Ascending aorta (tissue), 2 donors: ENCODE data around the gene ANKRD45. TPM values are rescaled to one million over a fixed set of nuclear protein-coding genes. Genes with fewer than 3 reads are reported as not detected.
"Not testable (repeated sequence)": the region's sequence is repeated elsewhere in the genome, so short reads cannot be mapped to it uniquely, and the experiment has no call there.

Source experiments
- DNase-seq, 2 donors: peaks; one replicate each; pipeline ENCODE4 v3.0.0-alpha.2; 2019; ENCODE audit warnings: low spot score in 2 of 2
- H3K27ac ChIP-seq, 2 donors: fragments of 200-600 bp; sonication (generic); one replicate each; pipeline ENCODE4 v1.5.1; 2016 to 2017; ENCODE audit warnings: mild to moderate bottlenecking in 1 of 2
- H3K27me3 ChIP-seq: fragments of 200-600 bp; sonication (generic); one replicate; pipeline ENCODE4 v1.5.1; 2017
- H3K36me3 ChIP-seq, 2 donors: fragments of 200-600 bp; sonication (generic); one replicate each; pipeline ENCODE4 v1.5.1; 2016
- H3K4me1 ChIP-seq, 2 donors: fragments of 200-600 bp; sonication (generic); one replicate each; pipeline ENCODE4 v1.5.1; 2016 to 2017; ENCODE audit warnings: mild to moderate bottlenecking in 1 of 2
- H3K4me3 ChIP-seq, 2 donors: fragments of 200-600 bp; sonication (generic); one replicate each; pipeline ENCODE4 v1.5.1; 2016 to 2017; ENCODE audit warnings: mild to moderate bottlenecking in 1 of 2
- H3K9me3 ChIP-seq, 2 donors: fragments of 200-600 bp; sonication (generic); one replicate each; pipeline ENCODE4 v1.5.1; 2016
- intact Hi-C: fragments of 100-400 bp; cut with DNase I; formaldehyde crosslinking; loops from one replicate; pipeline ENCODE4 v1.15.1; 2023
- total RNA-seq: library from RNA; depleted of rRNA; stranded (reverse); fragments of >200 nt; gene quantifications from one replicate; pipeline ENCODE4 v1.1.0, GENCODE V29; 2016
- TF ChIP-seq, protein P1 (sequence below), 3 experiments: fragments of 200-600 bp in 2 of 3; fragments of 450-650 bp in 1 of 3; sonication (generic) in 2 of 3; IDR thresholded peaks; one replicate each; pipeline ENCODE4 v1.5.1; 2016 to 2019; ENCODE audit warnings: antibody characterized with exemption in 3 of 3, mild to moderate bottlenecking in 1 of 3, moderate library complexity in 1 of 3

ANKRD45 gene
- total RNA-seq, 1 donor from 2014 or later = not detected

DNA sequence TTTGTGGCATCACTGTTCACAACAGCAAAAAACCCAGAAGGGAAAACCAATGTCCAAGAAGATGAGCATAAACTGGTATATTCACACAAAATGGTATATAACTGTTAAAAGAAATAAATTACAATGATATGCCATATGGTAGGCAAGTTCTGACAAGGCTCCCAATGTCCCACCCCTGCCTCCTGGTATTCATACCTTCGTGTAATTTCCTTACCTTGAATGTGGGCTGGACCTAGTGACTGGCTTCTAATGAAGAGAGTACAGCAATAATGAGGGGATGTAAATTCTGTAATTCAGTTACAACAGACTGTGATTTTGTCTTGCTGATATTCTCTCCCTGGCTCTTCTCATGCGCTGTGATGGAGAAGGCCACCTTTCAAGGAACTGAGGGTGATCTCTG is 9.3 kb downstream of the ANKRD45 start:
- H3K27me3 ChIP-seq = no peaks in the 10 kb centered on the region
- DNase-seq = no peak
- no peaks in the 10 kb centered on the region for H3K36me3 ChIP-seq
- no peak overlapping the region for H3K27ac ChIP-seq
- no peaks in the 10 kb centered on the region for H3K4me1 ChIP-seq
- no peaks in the 10 kb centered on the region for H3K9me3 ChIP-seq
- TF ChIP-seq, protein P1, sequence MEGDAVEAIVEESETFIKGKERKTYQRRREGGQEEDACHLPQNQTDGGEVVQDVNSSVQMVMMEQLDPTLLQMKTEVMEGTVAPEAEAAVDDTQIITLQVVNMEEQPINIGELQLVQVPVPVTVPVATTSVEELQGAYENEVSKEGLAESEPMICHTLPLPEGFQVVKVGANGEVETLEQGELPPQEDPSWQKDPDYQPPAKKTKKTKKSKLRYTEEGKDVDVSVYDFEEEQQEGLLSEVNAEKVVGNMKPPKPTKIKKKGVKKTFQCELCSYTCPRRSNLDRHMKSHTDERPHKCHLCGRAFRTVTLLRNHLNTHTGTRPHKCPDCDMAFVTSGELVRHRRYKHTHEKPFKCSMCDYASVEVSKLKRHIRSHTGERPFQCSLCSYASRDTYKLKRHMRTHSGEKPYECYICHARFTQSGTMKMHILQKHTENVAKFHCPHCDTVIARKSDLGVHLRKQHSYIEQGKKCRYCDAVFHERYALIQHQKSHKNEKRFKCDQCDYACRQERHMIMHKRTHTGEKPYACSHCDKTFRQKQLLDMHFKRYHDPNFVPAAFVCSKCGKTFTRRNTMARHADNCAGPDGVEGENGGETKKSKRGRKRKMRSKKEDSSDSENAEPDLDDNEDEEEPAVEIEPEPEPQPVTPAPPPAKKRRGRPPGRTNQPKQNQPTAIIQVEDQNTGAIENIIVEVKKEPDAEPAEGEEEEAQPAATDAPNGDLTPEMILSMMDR (IDR thresholded peaks at IDR 0.05) = no peak
- no peak overlapping the region for H3K4me3 ChIP-seq
- intact Hi-C loops = no loop called here

GRCh38 chr1:173648880-173649605 is 20.6 kb downstream of the ANKRD45 start:
- H3K4me3 ChIP-seq = no peak overlapping the region
- TF ChIP-seq, protein P1 (IDR thresholded peaks at IDR 0.05) = no peak
- no peak overlapping the region for H3K27ac ChIP-seq
- intact Hi-C loops = no loop called here
- no peak for DNase-seq
- no peaks in the 10 kb centered on the region for H3K27me3 ChIP-seq
- H3K36me3 ChIP-seq = no peaks in the 10 kb centered on the region
- H3K9me3 ChIP-seq = no peaks in the 10 kb centered on the region
- no peaks in the 10 kb centered on the region for H3K4me1 ChIP-seq

GRCh38 chr1:173646656-173647055 is 23.0 kb downstream of the ANKRD45 start:
- H3K4me1 ChIP-seq = no peaks in the 10 kb centered on the region
- no peak for DNase-seq
- H3K36me3 ChIP-seq = no peaks in the 10 kb centered on the region
- H3K27ac ChIP-seq = no peak overlapping the region
- H3K27me3 ChIP-seq = no peaks in the 10 kb centered on the region
- H3K4me3 ChIP-seq = no peak overlapping the region
- intact Hi-C loops = no loop called here
- TF ChIP-seq, protein P1 (IDR thresholded peaks at IDR 0.05) = no peak
- no peaks in the 10 kb centered on the region for H3K9me3 ChIP-seq

DNA sequence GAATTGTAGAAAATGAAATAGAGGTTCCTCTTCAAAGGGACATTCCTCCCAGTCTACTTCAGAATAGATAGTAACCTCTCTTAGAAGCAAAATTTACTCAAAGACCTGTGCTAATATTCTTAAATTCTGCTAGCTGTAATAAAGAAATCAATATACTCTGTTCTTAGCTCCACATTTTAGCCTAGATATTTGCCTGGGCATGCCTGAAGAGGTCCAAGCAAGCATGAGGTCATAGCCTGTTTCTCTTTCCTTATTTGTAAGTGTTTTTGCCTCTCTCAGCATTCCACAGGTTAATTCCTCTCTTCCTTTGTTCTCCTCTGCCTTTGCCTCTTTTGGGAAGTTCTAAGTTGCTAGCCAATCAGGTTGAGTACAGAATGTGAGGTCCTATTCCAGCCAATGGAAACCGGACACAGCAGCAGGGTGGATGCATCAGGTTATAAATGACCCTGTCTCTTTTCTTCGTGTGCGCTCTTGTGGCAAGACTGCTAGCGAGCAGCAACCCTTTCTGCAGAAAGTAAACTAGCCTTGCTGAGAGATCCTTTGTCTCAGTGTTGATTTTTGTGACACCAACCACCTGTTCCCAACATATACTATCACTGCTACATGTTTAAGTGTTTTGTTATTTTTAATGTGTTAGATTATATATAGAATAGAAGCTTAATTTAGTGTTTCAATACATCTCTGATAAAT is 27.1 kb downstream of the ANKRD45 start:
- H3K4me1 ChIP-seq, intact Hi-C loops, H3K27me3 ChIP-seq, H3K36me3 ChIP-seq, DNase-seq, H3K27ac ChIP-seq, H3K9me3 ChIP-seq, H3K4me3 ChIP-seq: not testable (repeated sequence)

- no peak for DNase-seq
- Histone ChIP-seq H3K27ac (no peak overlapping the region), H3K36me3 (no peaks in the 10 kb centered on the region), H3K27me3 (no peaks in the 10 kb centered on the region), H3K4me1 (no peaks in the 10 kb centered on the region), H3K4me3 (no peak overlapping the region), H3K9me3 (peaks cover 0 to 6% of the 10 kb centered on the region in 2 donors)
- TF ChIP-seq, protein P1 (IDR thresholded peaks at IDR 0.05) = no peak
- intact Hi-C loops = no loop called here
These were observed 30.5 kb downstream of the ANKRD45 start for GRCh38 chr1:173639102-173639501.
